HG03571 (cell line): Measurements from ENCODE around the gene TPBGL.
"Not testable (repeated sequence)": the region's sequence is repeated elsewhere in the genome, so short reads cannot be mapped to it uniquely, and the experiment has no call there.

Experiments
- ATAC-seq: cut with Tn5 transposase; IDR thresholded peaks from one replicate; pipeline ENCODE4 v1.9.1; 2021; ENCODE audit not compliant: unreplicated experiment

TPBGL gene

DNA sequence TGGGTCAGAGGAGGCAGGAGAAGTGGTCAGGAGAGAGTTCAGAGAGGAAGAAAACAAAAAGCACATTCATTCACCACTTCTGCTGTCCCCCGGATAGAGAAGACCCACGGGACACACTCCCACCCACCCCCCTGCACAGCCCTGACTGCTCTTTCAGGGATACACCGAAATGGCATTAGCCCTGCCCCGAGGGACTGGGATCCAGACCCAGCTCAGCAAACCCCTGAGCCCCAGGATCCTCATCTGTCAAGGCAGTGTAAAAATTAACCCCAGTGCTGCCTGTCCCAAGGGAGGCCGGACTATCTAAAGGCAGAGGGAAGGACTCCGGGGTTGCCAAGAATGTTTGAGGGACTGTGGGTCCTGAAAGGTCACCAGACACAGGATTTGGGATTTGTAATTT lies 31.2 kb downstream of the TPBGL start:
- no peak for ATAC-seq

DNA sequence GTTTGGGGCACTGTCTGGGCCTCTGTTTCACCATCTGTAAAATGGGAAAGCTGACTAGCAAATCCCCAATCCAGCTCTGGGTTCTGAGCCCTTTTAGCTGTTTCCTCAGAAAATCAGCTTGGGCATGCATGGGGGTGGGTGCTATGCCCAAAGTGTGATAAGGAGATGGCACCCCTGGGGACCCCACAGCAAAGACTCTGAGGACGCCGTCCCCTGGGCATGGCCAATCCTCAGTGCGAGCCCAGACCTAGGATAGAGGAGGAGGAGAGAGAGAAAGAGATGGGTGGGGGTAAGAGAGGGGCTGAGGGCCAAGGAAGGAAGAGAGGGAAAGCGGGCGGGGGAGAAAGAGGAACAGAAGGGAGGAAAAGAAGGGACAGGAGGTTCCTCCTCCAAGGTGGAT lies 31.8 kb downstream of the TPBGL start:
- no peak for ATAC-seq

DNA sequence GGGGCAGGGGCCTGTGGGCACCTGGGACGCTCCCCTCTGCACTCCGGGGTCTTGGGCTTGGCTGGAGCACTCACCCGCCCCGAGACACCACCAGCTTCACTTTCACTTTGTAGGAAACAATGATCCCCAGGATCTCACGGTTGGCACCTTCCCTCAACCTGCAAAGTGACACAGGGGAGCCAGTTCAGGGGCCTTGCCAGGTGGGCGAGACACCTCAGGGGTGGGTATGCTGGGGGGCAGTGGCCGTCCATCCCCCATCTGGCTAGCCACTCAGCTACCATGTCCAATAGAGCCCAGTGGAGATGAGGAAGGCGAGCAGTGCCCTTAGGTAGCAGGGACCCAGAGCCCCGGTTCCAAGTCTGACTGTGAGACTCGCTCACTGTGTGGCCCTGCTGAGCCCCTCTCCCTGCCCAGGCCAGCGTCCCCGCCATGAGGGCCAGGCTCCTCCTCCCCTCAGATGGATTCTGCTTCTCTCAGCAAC lies 32.3 kb downstream of the TPBGL start:
- no peak for ATAC-seq

DNA sequence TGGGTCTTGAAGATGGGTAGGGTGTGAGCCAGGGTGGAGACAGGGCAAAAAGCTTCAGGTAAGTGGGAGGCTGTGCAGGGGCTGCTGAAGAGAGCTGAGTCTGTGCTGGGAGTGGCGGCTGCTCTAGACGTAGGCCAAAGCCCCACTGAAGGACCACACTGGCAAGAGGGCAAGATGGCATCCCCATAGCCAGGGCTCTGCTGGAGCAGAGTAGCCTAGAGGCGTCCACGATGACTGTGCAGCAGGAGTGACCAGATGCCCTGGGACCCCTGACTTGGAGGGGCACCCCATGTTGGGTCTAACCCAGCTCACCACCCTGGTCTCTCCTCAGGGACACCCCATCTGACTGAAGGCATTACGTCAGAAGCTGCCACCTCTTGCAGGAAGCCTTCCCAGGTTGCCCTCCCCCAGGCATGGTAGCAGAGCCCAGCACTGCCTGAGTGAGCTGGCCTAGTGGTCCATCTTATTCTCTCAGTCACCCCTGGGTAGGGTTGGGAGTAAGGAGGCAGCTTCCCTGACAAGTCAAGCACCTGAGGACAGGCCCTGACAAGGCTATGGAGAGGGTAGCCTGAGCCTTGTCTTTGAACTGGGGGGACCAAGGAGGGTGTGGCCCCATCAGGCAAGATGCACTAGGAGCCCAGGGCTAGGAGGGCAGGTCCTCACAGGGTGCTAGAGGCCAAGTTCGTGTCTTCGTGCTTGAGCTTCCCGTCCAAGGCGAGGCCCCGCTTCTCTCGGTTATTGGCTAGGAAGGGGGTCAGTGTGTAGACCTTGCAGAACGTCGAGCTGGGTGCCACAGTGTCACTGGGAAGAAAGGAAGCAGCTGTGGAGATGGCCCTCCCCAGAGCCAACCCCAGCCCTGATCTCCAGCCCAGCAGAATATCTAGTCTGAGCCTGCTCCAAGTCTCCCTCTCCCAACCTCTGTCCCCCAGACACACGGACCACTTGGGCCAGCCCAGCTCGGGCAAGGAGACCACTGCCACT lies 33.1 kb downstream of the TPBGL start:
- no peak for ATAC-seq

DNA sequence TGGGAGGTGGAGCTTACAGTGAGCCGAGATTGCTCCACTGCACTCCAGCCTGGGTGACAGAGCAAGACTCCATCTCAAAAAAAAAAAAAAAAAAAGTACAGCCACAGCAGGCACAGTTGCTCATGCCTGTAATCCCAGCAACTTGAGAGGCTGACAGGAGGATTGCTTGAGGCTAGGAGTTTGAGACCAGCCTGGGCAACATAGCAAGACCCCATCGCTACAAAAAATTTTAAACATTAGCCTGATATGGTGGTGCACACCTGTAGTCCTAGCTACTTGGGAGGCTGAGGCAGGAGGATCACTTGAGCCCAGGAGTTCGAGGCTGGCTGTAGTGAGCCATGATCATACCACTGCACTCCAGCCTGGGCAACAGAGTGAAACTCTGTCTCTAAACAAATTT lies 34.1 kb downstream of the TPBGL start:
- ATAC-seq = not testable (repeated sequence)

DNA sequence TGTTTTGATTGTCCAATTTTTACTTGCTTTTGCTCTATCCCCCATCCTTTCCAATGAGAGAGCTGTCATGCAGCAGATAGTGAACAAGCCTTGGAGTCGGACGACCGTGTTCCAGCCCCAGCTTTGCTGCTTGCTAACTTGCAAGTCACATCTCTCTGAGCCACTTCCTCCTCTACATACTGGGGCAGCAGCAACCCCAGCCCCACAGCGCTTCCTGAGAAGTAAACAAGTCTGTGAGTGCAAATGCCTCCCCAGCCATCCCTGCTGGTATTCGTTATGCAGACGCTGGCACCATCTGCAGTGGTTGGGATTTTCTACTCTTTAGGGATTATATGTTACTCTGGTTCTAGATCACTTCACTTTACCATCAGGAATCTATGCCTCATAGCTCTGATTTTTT lies 35.0 kb downstream of the TPBGL start:
- no peak for ATAC-seq

DNA sequence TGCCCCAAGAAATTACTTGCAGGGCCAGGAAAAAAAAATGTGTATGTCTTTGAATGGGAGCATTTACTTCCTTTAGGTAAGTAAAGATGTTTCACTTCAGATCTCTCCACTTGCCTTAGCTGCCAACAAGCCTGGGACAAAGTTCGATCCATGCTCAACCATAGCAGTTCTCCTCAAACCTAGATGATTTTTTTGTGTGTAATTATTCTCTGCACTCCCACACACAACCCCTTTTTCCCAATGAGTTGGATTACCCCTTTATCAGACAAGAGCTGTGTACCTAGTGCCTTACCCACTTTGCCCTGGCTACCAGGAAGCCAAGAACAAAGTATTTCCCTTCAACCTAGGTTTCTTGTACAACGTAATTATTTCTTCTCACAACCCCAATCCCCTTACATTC lies 35.6 kb downstream of the TPBGL start:
- no peak for ATAC-seq

DNA sequence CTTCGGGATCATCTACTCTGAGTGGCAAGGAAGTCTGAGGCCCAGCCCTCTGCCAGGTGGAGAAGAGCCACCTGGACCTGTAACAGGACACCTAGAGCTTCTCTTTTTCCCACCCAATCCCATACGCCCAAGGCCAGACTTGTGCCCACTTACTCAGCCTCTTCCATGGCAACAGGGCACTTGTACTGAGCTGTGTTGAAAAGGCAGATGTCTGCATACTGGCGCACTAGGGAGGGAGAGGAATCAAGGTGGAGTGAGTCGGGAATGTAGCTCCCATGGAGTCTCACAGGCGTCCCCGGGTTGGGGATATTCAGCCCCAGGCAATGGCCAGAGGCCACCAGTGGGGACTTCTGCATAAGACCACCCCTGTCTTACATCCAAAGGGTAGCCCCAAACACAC lies 36.1 kb downstream of the TPBGL start:
- no peak for ATAC-seq

DNA sequence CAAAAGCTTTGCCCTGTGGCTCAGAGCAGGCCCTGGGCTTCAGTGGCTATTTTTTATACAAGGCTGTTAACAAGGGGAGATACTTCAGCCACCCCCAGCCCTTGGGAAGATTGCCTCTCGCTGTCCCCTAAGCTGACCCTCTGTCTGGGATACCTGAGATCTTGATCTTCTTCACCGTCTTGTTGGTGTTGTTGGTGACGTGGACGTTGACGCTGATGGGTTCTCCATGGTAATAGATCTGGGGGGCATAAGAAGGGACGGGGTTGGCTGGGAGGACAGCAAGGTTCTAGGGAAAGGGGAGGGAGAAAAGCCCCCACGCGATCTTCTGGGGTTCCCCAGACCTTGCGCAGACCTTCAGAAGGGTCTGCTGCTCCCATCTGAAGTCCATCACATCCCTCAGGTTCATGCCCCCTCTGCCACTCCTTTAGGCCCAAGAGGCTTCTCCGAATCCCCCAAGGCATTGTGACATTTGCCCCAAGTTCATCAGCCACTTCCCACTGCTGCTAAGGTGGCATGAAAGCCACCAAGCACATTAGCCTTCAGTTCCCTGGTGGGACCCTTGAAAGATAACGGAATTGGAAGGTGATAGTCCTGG lies 36.7 kb downstream of the TPBGL start:
- ATAC-seq = no peak

DNA sequence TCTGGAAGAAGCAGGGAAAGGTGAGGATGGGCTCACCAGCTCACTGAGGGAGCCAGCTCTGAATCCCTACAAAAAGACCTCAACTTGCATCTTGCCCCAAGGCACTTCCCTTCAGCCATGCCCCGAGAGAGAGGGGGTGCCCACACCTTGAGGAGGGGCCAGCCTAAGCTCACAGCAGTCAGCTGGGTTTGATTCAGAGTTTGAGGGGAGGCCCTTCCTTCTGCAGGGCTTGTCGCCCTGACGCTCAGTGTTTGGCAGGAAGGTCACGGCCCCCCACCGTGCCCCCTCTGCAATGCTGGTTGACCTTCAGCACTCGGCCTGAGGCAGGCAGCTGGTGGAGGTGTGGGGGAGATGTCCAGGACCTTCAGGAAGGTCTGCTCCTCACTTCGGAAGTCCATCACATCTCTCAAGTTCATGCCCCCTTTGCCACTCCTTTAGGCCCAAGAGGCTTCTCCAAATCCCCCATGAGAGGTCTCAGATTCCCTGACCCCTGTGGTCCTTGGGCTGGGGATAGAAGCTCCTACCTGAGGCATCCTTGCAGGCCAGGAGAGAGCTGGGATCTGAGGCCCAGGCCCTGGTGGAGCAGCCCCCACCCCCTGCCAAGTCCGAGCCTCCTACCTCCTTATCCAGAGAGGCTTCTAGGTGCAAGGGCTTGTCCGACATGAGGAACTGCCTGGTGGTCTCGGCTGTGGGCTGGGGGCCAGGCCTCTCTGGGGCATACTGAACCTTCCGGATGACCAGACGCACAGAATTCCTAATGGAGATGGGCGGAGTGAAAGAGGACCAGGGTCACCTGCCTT lies 37.6 kb downstream of the TPBGL start:
- no peak for ATAC-seq

DNA sequence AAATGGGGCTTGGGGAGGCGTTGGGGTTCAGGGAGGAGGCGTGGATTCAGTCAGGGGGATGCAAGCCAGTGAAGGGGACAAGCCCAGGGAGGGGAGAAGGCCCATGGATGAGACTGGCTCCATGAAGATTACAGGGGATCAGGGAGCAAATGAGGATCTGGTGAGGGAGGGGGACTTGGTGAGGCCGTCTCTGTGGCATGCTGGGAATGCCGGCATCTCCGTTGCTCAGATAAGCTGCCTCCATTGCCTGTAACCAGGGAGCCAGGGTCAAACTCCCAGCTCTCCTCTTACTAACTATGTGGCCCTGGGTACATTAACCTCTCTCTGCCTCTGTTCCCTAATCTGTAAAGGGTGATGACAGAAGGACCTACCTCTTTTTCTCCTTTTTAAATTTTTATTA lies 38.7 kb downstream of the TPBGL start:
- ATAC-seq = no peak

DNA sequence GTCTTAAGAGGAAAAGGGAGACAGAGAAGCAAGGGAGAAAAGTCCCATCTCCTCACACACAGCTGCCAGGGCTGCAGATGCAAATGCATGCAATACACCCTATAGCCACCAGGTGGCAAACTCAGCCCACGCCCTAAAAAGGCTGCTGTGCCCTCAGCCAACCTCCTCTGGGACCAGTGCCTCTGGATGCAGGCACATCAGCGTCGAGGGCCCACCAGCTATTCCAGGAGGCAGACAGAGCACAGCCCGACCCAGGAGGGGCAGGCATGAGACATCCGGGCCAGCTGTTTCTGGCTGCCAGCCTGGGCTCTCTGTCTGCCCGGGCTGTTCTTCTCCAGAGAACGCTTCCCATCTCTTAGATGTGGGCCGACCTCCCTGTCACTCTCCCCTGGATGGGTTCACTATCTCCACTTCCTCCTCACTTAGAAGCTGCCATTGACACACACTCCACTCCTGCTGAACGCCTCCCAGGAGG lies 39.7 kb downstream of the TPBGL start:
- ATAC-seq = no peak

DNA sequence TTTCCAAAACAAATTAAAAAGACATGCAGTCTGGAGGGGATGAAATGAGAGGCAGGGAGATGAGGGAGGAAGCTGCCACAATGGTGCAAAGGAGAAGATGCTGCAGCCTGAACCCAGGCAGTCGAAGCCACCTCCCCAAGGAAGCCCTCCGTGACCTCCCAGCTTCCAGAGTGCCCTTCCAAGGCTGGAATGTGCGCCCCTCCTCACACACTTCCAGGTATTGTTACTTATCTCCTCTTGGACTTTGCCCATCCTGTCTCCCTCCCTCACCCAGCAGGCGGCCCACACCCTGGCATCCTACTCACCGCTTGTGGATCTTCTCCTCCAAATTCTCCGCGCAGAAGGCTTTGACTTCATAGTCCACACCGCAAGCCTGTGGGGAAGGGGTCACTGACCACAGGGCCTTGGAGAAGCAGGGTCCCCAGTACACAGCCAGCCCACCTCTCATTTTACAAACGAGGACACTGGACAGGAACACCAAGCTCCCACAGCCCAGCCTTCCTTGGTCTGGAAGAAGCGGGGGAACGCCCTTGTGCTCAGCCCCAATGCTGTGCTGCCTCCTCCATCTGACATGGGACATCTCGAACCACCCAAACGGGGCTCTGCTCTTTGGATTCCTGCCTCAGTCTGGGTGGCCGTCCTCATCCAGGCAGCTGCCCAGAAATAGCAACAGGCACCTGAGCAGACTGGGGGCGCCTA lies 40.3 kb downstream of the TPBGL start:
- no peak for ATAC-seq

DNA sequence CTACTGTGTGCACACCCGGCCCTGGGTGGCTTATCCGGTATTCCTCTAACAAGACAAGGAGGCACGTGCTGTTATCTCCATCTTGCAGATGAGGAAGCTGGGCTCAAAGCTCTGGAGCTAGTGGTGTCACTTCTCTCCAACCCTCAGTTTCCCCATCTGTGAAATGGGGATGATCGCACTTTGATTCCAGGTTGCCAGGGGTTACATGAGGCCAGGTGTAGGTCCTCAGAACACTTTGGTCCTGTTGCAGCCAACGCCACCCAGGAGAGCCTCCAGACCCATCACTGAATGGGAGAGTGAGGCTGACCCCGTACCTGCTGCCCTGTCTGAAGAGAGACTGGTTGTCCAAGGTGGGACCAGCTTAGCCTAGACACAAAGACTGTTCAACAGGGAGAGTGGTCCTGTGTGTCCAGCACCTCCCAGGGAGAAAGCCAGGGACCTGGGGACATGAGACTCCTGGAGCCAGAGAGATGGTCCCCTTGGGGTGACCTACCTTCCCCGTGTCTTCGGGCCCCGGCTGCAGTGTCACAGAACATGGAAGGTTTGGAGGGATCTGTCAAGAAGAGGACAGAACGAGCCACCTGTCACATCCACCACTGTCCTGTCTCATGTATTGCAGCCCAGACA lies 41.0 kb downstream of the TPBGL start:
- no peak for ATAC-seq

DNA sequence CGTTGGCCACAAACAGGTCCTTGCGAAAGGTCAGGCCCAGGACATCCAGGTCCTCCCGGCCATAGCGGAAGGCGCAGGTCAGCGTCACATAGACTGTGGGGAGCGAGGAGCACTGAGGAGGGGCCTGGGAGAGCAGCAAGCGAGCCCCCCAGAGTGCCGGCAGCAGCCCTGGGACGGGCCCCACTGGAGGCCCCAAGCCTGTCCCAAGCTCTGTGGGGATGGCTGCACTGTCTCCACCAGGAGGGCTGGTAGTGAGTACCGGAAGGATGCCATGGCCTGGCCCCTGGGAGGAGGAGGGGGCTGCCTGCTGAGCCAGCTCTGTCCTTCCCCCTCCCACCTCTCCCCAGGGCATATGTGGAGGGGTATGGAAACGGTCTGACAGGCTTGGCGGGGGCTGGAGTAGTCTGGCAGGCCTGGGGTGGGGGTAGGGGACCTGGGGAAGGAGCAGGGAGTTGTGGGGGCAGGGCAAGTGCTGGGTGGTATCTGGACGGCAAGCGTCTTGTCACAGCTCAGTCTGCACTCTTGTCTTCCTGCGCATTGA lies 42.9 kb downstream of the TPBGL start:
- no peak for ATAC-seq

DNA sequence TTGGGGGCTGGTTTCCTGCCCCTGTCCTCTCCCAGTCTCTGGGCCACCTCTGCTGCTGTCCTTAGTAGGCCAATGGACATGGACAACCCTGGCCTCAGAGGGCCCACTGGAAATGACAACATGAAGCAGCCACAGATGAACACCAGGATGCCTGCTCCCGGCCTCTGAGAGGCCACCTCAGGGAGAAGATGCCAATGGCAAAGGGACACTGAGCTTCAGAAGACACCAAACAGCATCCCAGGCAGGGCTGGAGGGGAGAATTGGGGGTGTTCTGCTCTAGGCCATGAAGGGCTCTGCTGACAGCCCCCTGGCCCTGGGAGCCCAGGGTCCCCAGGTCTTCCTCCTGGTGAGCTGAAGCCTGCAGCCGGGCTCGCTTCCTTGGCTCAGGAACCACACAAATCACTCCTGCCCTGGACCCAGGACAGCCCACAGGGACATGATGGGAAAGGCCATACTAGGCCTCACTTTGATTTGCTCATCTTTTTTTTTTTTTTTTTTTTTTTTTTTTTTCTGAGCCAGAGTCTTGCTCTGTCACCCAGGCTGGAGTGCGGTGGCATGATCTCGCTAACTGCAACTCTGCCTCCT lies 45.3 kb downstream of the TPBGL start:
- ATAC-seq = no peak

DNA sequence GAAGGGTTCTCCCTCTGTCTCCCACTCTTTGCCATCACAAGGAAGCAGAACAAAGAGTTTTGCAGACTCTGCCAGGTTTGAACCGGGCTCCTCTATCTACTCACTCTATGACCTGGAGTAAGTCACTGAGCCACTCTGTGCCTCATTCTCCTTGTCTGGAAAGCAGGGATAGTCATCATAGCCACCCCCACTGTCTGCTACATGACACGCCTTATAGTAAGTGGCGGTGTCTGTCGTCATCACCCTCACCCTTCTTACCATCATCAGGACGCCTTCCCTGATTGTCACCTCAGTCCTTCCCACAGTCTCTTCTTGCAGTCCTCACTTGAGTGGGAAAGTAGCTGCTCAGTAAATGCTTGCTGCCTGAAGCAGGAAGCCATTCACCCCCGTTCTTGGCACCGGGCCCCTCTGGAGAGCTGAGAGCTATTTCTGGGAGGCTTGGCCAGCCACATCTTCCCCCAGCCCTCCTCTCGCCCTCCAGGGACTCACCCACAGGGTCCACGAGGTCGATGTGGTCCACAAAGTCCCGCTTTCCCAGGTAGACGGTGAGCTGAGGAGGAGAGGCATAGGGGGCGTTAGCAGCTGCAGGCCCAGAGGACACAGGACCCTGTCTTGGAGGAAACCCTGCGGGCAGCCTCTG lies 46.4 kb downstream of the TPBGL start:
- no peak for ATAC-seq

DNA sequence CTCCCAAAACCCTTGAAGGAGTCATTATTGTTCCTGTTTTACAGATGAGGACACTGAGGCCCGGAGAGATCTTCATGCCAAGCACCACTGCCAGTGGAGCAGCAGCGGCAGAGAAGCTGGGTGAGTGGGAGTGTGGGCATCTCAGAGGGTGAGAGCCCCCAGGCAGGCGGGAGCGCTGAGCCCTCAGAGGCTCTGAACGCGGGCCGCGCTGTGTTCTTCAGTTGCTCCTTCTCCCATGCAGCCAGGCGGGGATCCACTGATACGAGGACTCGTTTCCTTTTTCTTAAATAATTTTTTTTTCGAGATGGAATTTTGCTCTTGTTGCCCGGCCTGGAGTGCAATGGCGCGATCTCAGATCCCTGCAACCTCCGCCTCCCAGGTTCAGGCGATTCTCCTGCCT lies 47.0 kb downstream of the TPBGL start:
- no peak for ATAC-seq

DNA sequence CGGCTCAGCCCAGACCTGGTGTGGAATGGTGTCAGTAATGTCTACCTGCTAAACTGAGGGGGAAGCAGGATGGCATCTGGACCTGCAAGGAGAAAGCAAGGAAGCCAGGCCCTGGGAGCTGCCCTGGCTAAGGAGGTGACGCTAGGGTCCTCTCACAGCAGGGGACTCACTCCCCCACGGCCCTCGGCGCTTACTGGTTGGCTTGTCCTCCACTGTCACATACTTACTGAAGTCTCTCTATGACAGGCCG lies 48.9 kb downstream of the TPBGL start:
- ATAC-seq = no peak

DNA sequence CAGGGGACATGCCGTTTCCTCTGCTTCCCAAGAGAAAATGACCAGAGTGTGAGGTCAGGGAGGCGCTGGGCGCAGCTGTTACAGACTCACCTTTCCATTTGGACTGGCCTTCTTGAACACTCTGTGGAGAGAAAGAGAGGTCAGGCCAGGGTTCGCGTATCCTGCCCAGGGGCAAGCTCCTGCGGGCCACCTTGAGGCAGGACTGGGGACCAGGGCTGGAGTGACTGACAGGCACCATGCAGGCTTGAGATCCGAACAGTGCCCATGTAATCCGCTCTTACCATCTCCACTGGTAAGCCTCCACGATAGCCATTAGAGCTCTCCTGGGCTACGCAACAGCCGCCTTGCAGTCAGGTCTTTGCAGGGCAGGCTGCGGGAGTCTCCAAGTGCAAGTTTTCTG lies 49.3 kb downstream of the TPBGL start:
- ATAC-seq = no peak
